ENCODE data around the gene HLCS. TPM values are rescaled to one million over a fixed set of nuclear protein-coding genes. Genes with fewer than 3 reads are reported as not detected.

The HLCS gene
- total RNA-seq, 1 donor from 2014 or later = 10.3 TPM

DNA sequence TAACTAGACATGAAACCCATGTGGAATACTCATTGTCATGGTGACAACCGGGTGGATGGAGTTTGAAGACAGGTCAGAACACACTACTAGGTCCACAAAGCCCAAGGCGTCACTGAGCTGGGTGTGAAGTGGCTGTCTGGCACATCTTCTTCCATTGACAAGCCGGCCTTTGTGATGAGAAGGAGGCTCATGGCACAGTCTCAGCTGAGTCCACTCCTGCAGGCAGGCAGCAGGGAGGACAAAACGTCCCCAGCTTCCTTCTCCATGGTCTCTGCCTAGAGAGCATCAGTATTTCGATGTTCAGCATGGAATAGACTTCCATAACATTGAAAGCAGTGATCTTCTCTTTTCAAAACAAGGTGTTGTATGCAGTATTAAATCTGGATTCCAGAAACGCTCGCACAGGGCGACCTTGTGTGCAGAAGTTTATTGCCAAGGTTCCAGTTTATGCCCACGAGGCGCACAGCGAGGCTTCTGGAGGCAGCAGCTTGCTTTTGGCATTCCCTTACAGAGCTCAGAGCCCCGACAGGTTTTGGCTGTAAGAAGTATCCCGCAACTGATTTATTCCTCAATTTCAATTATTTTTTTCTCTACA is 163.3 kb downstream of the HLCS start:
- intact Hi-C loops (cut with DNase I) = no loop called here
- H3K27me3 ChIP-seq = no peaks in the 10 kb centered on the region
- TF ChIP-seq, protein P1, sequence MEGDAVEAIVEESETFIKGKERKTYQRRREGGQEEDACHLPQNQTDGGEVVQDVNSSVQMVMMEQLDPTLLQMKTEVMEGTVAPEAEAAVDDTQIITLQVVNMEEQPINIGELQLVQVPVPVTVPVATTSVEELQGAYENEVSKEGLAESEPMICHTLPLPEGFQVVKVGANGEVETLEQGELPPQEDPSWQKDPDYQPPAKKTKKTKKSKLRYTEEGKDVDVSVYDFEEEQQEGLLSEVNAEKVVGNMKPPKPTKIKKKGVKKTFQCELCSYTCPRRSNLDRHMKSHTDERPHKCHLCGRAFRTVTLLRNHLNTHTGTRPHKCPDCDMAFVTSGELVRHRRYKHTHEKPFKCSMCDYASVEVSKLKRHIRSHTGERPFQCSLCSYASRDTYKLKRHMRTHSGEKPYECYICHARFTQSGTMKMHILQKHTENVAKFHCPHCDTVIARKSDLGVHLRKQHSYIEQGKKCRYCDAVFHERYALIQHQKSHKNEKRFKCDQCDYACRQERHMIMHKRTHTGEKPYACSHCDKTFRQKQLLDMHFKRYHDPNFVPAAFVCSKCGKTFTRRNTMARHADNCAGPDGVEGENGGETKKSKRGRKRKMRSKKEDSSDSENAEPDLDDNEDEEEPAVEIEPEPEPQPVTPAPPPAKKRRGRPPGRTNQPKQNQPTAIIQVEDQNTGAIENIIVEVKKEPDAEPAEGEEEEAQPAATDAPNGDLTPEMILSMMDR (IDR thresholded peaks at IDR 0.05) = no peak
- TF ChIP-seq POLR2AphosphoS5 (IDR thresholded peaks at IDR 0.05; ENCODE audit: insufficient read depth in 1 of 2, low read depth in 1 of 2) (no peak), POLR2A (IDR thresholded peaks at IDR 0.05) (no peak)
- H3K9me3 ChIP-seq = no peaks in the 10 kb centered on the region
- H3K4me1 ChIP-seq = no peaks in the 10 kb centered on the region
- DNase-seq (ENCODE audit: extremely low spot score in 2 of 2) = no peak
- H3K4me3 ChIP-seq = no peak overlapping the region
- no peak overlapping the region for H3K27ac ChIP-seq
- no peaks in the 10 kb centered on the region for H3K36me3 ChIP-seq

DNA sequence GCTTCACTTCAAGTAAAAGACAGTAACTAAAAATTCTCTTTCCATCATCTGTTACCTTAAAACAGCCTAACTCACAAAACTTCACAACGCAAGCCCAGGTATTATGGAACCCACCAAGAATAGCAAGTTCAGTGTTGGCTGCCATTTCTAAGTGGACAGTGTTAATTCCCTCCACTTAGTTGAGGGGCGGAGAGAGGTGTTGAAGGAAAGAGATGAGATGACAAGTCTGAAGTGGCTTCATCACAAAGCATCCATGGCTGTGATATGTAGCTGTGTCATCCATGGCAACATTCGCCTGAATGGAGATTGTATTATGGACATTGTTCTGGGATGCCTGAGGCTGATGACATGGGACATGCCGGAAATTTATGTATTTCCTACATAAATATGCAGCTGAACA is 165.7 kb downstream of the HLCS start:
- Histone ChIP-seq H3K9me3 (peaks cover 9% of the 10 kb centered on the region), H3K36me3 (no peaks in the 10 kb centered on the region), H3K27me3 (no peaks in the 10 kb centered on the region), H3K4me3 (no peak overlapping the region), H3K27ac (no peak overlapping the region), H3K4me1 (no peaks in the 10 kb centered on the region)
- DNase-seq (ENCODE audit: extremely low spot score in 2 of 2) = no peak
- intact Hi-C loops (cut with DNase I) = no loop called here
- TF ChIP-seq POLR2A (IDR thresholded peaks at IDR 0.05) (no peak), POLR2AphosphoS5 (IDR thresholded peaks at IDR 0.05; ENCODE audit: insufficient read depth in 1 of 2, low read depth in 1 of 2) (no peak)
- TF ChIP-seq, protein P1 (IDR thresholded peaks at IDR 0.05) = no peak

DNA sequence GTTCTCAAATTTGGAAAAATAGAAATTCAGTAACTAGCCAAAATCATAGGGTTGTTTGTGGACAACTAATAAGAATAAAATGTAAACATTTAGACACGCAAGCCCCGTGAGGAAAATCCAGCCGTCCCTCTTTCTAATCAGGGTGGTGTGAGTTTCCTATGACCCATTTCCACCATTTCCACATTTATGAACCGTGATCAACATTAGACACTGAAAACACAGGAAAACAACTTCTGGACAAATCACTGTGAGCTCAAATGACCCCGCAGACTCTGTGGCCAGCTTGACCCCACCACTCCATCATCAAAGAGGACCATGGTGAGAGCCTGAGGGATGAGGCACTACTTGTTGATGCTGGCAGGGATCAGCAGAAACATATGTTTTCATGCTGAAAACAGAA is 166.6 kb downstream of the HLCS start:
- no peak overlapping the region for H3K4me3 ChIP-seq
- DNase-seq (ENCODE audit: extremely low spot score in 2 of 2) = no peak
- TF ChIP-seq POLR2AphosphoS5 (IDR thresholded peaks at IDR 0.05; ENCODE audit: insufficient read depth in 1 of 2, low read depth in 1 of 2) = no peak
- TF ChIP-seq, protein P1 (IDR thresholded peaks at IDR 0.05) = no peak
- TF ChIP-seq POLR2A (IDR thresholded peaks at IDR 0.05) = no peak
- H3K9me3 ChIP-seq = peaks cover 11% of the 10 kb centered on the region
- H3K4me1 ChIP-seq = no peaks in the 10 kb centered on the region
- no peaks in the 10 kb centered on the region for H3K27me3 ChIP-seq
- intact Hi-C loops (cut with DNase I) = no loop called here
- H3K27ac ChIP-seq = no peak overlapping the region
- H3K36me3 ChIP-seq = no peaks in the 10 kb centered on the region

DNA sequence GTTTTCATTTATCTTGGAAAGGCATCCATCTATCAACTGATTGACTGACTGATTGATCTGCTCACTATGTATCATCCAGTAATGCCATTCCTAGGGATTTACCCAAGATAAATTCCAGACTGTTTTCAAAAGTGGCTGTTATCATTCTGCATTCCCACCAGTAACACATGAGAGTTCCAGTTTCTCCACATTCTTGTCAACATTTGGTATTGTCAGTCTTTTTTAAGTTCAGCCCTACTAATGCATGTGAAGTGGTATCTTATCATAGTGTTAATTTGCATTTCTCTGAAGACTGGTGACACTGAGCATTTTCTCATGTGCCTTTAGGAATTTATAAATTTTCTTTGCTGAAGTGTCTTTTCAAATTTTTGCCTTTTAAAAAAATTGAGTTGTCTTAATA is 168.0 kb downstream of the HLCS start:
- Histone ChIP-seq H3K27me3 (no peaks in the 10 kb centered on the region), H3K9me3 (peaks cover 11% of the 10 kb centered on the region), H3K4me3 (no peak overlapping the region), H3K4me1 (no peaks in the 10 kb centered on the region), H3K36me3 (no peaks in the 10 kb centered on the region), H3K27ac (no peak overlapping the region)
- TF ChIP-seq POLR2A (IDR thresholded peaks at IDR 0.05) (no peak), POLR2AphosphoS5 (IDR thresholded peaks at IDR 0.05; ENCODE audit: insufficient read depth in 1 of 2, low read depth in 1 of 2) (no peak)
- TF ChIP-seq, protein P1 (IDR thresholded peaks at IDR 0.05) = no peak
- intact Hi-C loops (cut with DNase I) = no loop called here
- DNase-seq (ENCODE audit: extremely low spot score in 2 of 2) = no peak

DNA sequence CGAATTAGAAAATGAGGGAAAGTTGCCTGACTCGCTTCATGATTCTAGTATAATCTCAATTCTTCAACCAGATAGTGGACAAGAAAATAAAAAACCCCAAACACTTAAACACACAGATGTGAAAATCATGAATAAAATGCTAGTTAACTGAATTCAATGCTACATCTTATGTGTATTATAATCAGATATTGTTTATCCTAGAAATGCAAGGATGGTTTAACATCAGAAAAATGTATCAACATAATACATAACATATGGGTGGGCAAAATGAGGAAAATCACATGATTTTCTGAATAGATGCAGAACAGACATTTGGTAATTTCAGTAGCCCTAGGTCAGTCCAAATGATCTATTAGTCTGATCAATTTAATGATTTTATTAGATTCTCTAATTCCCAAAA is 170.4 kb downstream of the HLCS start:
- no peaks in the 10 kb centered on the region for H3K36me3 ChIP-seq
- no peak for DNase-seq (ENCODE audit: extremely low spot score in 2 of 2)
- no peak overlapping the region for H3K4me3 ChIP-seq
- TF ChIP-seq POLR2A (IDR thresholded peaks at IDR 0.05) = no peak
- TF ChIP-seq POLR2AphosphoS5 (IDR thresholded peaks at IDR 0.05; ENCODE audit: insufficient read depth in 1 of 2, low read depth in 1 of 2) = no peak
- intact Hi-C loops (cut with DNase I) = no loop called here
- H3K9me3 ChIP-seq = peaks cover 11% of the 10 kb centered on the region
- no peaks in the 10 kb centered on the region for H3K27me3 ChIP-seq
- no peak overlapping the region for H3K27ac ChIP-seq
- no peaks in the 10 kb centered on the region for H3K4me1 ChIP-seq
